ENCODE measurements around the gene RARRES1.

- TF ChIP-seq ZNF274 (IDR thresholded peaks at IDR 0.05; ENCODE audit: low read depth, low read length) (no peak), YY1 (IDR thresholded peaks at IDR 0.05; ENCODE audit: insufficient read depth, insufficient read length) (no peak), SUZ12 (IDR thresholded peaks at IDR 0.05; ENCODE audit: extremely low read depth, insufficient read depth, insufficient read length) (no peak)
Observed at GRCh38 chr3:158649791-158650190, 82.5 kb downstream of the RARRES1 start.
